ENCODE results near the gene RFPL4AL1. TPM values are rescaled to one million over a fixed set of nuclear protein-coding genes. Genes with fewer than 3 reads are reported as not detected.
"Not testable (repeated sequence)": the region's sequence is repeated elsewhere in the genome, so short reads cannot be mapped to it uniquely, and the experiment has no call there.

Gene RFPL4AL1
- total RNA-seq (not detected in 2 replicates), polyA plus RNA-seq (not detected in 2 replicates)

GRCh38 chr19:55768818-55769217 is at the start of gene RFPL4AL1:
Gene RFPL4AL1, plus strand, starts transcription at chr19:55769118. Its CDS starts 2,687 bp downstream, at chr19:55771805.
- H3K4me1 ChIP-seq (ENCODE audit: insufficient read depth); H3K4me3 ChIP-seq; H4K20me1 ChIP-seq (ENCODE audit: insufficient read depth, poor library complexity, severe bottlenecking); H3K36me3 ChIP-seq (replicated peaks; ENCODE audit: insufficient read depth, low read depth); DNase-seq (ENCODE audit: low spot score); H3K27me3 ChIP-seq; H3K9me3 ChIP-seq (ENCODE audit: low read depth); H3K27ac ChIP-seq; H3K79me2 ChIP-seq; H3K9me2 ChIP-seq (replicated peaks; ENCODE audit: insufficient read depth); H3K4me2 ChIP-seq; H2AFZ ChIP-seq: not testable (repeated sequence)
- 84% methylated on average over 5 of the region's 6 CpGs for WGBS (ENCODE audit: low lambda C conversion rate, missing lambda C conversion rate)

GRCh38 chr19:55720214-55720746 is 48.6 kb upstream of the RFPL4AL1 start:
- Histone ChIP-seq H3K79me2 (no peaks in the 10 kb centered on the region), H4K20me1 (ENCODE audit: insufficient read depth, poor library complexity, severe bottlenecking) (no peaks in the 10 kb centered on the region), H3K9me3 (ENCODE audit: low read depth) (no peaks in the 10 kb centered on the region), H3K4me3 (no peak overlapping the region), H3K9me2 (replicated peaks; ENCODE audit: insufficient read depth) (no peaks in the 10 kb centered on the region), H3K27ac (no peak overlapping the region), H3K27me3 (no peaks in the 10 kb centered on the region), H3K4me1 (ENCODE audit: insufficient read depth) (no peaks in the 10 kb centered on the region), H3K4me2 (no peak overlapping the region), H3K36me3 (replicated peaks; ENCODE audit: insufficient read depth, low read depth) (no peaks in the 10 kb centered on the region), H2AFZ (no peak overlapping the region)
- no peak for DNase-seq (ENCODE audit: low spot score)
- no peak for TF ChIP-seq CTCF (IDR thresholded peaks at IDR 0.05; ENCODE audit: poor library complexity)
- no peak for TF ChIP-seq EZH2phosphoT487 (IDR thresholded peaks at IDR 0.05; ENCODE audit: low read depth, severe bottlenecking, unreplicated experiment)
- TF ChIP-seq EZH2 (IDR thresholded peaks at IDR 0.05; ENCODE audit: borderline replicate concordance): no peak
- WGBS (ENCODE audit: low lambda C conversion rate, missing lambda C conversion rate): 65% methylated on average over 5 of the region's 5 CpGs

- H3K9me2 ChIP-seq (replicated peaks; ENCODE audit: insufficient read depth): no peaks in the 10 kb centered on the region
These were observed 48.1 kb upstream of the RFPL4AL1 start for GRCh38 chr19:55720801-55721200.

GRCh38 chr19:55723491-55723890 is 45.4 kb upstream of the RFPL4AL1 start:
- H3K9me2 ChIP-seq (replicated peaks; ENCODE audit: insufficient read depth): no peaks in the 10 kb centered on the region
- no peaks in the 10 kb centered on the region for H3K4me1 ChIP-seq (ENCODE audit: insufficient read depth)
- no peak overlapping the region for H3K27ac ChIP-seq
- no peaks in the 10 kb centered on the region for H3K9me3 ChIP-seq (ENCODE audit: low read depth)
- WGBS (ENCODE audit: low lambda C conversion rate, missing lambda C conversion rate): 69% methylated on average over 8 of the region's 8 CpGs
- H3K4me2 ChIP-seq: no peak overlapping the region
- H3K79me2 ChIP-seq: no peaks in the 10 kb centered on the region
- no peaks in the 10 kb centered on the region for H4K20me1 ChIP-seq (ENCODE audit: insufficient read depth, poor library complexity, severe bottlenecking)
- no peak overlapping the region for H3K4me3 ChIP-seq
- no peaks in the 10 kb centered on the region for H3K27me3 ChIP-seq
- no peak overlapping the region for H2AFZ ChIP-seq
- TF ChIP-seq CTCF (IDR thresholded peaks at IDR 0.05; ENCODE audit: poor library complexity) (no peak), EZH2 (IDR thresholded peaks at IDR 0.05; ENCODE audit: borderline replicate concordance) (no peak), EZH2phosphoT487 (IDR thresholded peaks at IDR 0.05; ENCODE audit: low read depth, severe bottlenecking, unreplicated experiment) (no peak)
- no peaks in the 10 kb centered on the region for H3K36me3 ChIP-seq (replicated peaks; ENCODE audit: insufficient read depth, low read depth)
- no peak for DNase-seq (ENCODE audit: low spot score)

More at GRCh38 chr19:55720801-55721200, 48.1 kb upstream of the RFPL4AL1 start:
- Histone ChIP-seq H3K9me3 (ENCODE audit: low read depth) (no peaks in the 10 kb centered on the region), H3K27me3 (no peaks in the 10 kb centered on the region), H3K27ac (no peak overlapping the region), H3K4me1 (ENCODE audit: insufficient read depth) (no peaks in the 10 kb centered on the region), H3K36me3 (replicated peaks; ENCODE audit: insufficient read depth, low read depth) (no peaks in the 10 kb centered on the region), H3K79me2 (no peaks in the 10 kb centered on the region), H3K4me3 (no peak overlapping the region), H4K20me1 (ENCODE audit: insufficient read depth, poor library complexity, severe bottlenecking) (no peaks in the 10 kb centered on the region), H3K4me2 (no peak overlapping the region), H2AFZ (no peak overlapping the region)
- DNase-seq (ENCODE audit: low spot score): no peak
- TF ChIP-seq EZH2 (IDR thresholded peaks at IDR 0.05; ENCODE audit: borderline replicate concordance) (no peak), EZH2phosphoT487 (IDR thresholded peaks at IDR 0.05; ENCODE audit: low read depth, severe bottlenecking, unreplicated experiment) (no peak), CTCF (IDR thresholded peaks at IDR 0.05; ENCODE audit: poor library complexity) (no peak)
- WGBS (ENCODE audit: low lambda C conversion rate, missing lambda C conversion rate): 70% methylated on average over 3 of the region's 3 CpGs

GRCh38 chr19:55730378-55730777 is 38.5 kb upstream of the RFPL4AL1 start:
- 64% methylated on average over 2 of the region's 2 CpGs for WGBS (ENCODE audit: low lambda C conversion rate, missing lambda C conversion rate)

More at GRCh38 chr19:55730378-55730777, 38.5 kb upstream of the RFPL4AL1 start:
- H3K27ac ChIP-seq; H3K9me3 ChIP-seq (ENCODE audit: low read depth); H3K9me2 ChIP-seq (replicated peaks; ENCODE audit: insufficient read depth); DNase-seq (ENCODE audit: low spot score); H3K4me2 ChIP-seq; H3K4me3 ChIP-seq; H2AFZ ChIP-seq; H4K20me1 ChIP-seq (ENCODE audit: insufficient read depth, poor library complexity, severe bottlenecking); H3K4me1 ChIP-seq (ENCODE audit: insufficient read depth); H3K27me3 ChIP-seq; H3K36me3 ChIP-seq (replicated peaks; ENCODE audit: insufficient read depth, low read depth); H3K79me2 ChIP-seq: not testable (repeated sequence)

All from hepatocyte (in vitro differentiated cells).